HS-27A (cell line): ENCODE measurements around the gene WNT10A.
"Not testable (repeated sequence)": the region's sequence is repeated elsewhere in the genome, so short reads cannot be mapped to it uniquely, and the experiment has no call there.

ENCODE experiments used
- DNase-seq: peaks from one replicate; pipeline ENCODE4 v3.0.0-alpha.2; 2012; ENCODE audit warnings: low read depth, missing footprints

The WNT10A gene

DNA sequence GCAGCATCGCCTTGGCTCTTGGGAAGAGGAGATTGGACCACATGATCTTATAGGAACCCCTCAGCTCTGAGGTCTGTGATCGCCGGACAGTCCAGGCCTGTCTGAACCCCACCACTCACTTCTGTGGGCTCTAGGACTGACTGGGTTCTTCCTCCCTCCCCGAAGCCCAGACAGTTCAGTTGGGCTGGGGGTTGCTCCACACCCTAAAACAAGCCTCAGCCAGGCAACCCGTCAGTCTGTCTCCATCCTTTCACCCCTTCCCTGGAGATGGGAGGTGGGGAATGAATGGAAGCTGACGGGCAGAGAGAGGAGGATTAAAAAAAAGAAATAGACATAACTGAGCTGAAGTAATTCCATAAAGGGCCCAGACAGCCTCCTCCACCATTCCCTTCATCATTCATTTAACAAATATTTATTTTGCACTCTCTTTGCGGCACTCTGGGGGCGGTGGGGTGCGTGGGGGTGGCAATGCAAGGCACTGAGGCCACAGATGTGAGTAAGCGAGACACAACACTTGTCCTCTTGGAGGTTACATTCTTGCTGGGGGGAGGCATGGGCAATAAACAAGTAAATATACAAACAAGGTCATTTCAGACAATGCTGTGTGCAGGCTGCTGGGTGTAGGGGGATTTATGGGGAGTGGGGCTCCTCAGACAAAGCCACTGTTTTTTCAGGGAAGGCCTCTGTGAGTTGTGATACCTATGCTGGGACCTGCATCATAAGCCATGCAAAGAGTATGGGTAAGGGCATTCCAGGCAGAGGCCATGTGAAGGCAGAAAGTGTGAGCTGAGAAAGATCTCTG lies 12.9 kb downstream of the WNT10A start:
- DNase-seq = no peak

DNA sequence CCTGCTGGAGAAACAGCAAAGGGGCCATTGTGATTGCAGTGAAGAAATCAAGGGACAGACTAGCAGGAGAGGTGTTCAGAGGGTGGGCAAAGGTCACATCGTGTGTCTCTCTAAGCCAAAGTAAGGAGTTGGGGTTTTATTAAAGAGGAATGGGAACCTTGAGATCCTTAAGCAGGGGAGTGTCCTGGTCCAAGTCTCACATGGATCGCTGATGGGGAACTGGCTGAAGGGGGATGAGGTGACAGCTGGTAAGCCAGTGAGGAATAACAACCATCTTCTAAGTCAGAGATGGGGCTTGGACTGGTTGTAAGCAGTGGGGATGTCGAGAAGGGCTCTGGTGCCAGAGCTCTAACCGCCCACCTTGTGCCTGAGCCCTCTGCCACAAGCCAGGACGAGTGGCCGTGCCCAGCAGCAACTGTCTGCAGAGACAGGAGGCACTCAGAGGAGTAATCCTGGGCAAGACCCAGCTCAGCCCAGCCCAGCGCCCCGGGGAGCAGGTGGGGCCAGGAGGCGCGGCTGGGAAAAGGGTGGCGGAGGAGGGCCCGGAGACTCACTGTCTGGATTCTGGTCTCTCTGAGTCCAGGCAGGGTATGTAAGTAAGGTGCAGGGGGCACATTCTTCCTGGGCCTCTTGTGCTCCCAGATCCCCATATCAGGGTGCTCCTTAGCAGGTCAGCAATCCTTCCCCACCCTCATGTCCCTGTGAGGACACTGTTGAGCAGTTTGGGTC lies 13.7 kb downstream of the WNT10A start:
- DNase-seq = no peak

DNA sequence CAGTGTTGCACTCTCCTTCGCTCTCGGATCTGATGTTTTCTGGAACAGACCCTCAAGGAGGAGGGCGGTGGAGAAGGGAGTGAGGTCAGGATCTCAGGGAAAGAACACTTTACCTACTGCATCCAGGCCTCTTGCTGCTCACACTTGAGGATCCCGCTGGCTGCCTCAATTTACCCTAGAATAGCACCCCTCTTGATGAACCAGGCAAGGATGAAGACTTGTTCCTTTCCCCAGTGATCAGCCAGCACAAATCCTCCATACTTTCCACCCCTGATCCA lies 14.2 kb downstream of the WNT10A start:
- DNase-seq = no peak

DNA sequence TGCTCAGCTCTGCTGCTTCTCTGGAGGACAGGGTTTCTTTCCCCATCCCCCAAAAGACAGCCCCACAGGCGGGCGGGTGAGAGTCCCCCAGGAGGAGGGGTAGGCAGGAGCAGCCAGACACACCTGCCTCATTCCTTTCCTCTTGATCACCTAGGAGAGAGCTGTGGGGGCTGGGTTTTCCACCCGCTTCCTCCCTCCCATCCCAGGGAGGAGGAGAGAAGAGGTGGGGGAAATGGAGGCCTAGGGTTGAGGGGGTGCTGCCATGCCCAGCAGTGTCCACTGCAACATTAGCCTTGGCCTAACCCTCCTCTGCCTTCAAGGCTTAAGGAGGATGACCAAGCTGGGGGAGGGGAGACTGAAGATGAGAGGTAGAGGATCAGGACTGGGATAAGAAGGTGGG lies 14.7 kb downstream of the WNT10A start:
- DNase-seq = no peak

DNA sequence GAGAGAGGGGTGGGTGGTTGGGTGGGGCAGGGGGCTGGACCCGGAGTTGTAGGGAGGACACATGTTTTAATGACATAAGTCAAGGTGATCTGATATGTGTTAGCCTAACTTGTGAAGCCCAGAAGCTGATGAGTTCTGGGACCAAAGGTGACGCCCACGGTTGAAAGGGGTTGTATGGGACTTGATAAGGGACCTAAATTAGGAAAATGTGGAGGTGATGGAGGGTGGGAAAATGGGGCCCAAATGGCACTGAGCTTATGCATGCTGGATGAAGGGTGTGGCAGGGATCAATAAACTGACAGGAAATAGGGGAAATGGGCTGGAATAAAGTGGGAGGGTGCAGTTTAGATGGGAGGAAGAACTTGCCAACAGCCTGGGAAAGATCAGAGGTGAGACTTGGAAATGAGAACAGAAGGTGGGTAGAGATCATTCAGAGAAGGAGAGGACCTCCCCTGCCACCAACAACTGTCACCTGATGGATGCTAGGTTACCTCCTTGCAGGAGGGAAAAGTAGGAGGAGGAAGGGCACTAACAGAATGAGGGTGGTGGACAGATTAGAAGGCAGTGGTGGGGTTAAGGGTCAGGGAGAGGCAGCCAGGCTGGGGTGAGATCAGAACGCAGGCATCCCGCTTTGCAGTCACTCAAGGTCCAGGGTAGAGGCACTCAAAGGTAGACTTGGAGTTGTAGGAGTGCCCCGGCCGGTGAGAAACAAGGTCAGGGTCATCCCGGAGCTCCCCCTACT lies 15.3 kb downstream of the WNT10A start:
- no peak for DNase-seq

DNA sequence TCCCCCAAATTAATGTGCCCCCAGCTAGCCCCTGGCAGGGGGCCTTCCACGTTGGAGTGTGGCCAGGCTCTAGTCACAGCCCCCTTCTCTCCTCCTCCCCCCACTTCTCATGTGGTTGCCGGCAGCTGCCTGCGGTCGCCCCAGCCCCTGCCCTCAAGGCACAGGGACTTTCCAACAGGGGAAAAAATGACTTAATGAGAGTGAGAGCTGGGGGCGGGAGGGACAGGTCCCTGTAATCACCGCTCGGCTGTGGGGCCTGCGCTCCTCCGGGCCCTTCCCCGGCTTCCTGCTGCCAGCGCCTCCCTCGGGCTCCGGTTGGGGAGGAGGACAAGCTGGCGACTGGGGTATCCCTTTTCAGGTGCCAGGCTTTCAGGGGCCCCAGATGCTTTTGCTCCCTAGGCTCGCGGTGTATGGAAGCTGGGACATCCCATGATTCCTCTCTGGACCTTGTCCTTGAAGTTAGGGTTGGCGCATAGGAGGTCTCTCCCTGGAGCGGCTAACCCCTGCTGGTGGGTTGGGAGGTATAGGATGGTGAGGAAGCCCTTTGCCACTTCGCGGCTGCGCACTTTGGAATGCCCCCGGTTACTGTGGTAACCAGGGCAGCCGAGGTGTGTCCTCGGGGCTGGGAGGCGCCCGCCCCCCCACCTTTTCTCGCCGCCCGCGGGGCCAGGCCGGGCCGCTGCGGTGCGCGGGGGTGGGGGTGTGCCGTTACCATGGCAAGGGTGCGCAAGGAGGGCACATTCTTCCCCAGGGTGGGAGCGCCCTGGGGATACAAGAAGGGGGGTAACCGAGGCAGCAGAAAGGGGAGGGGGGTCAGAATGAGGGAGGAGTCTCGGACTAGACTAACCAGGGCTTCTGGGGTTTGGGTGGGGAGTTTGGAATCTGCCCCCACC lies 16.1 kb downstream of the WNT10A start:
- no peak for DNase-seq

DNA sequence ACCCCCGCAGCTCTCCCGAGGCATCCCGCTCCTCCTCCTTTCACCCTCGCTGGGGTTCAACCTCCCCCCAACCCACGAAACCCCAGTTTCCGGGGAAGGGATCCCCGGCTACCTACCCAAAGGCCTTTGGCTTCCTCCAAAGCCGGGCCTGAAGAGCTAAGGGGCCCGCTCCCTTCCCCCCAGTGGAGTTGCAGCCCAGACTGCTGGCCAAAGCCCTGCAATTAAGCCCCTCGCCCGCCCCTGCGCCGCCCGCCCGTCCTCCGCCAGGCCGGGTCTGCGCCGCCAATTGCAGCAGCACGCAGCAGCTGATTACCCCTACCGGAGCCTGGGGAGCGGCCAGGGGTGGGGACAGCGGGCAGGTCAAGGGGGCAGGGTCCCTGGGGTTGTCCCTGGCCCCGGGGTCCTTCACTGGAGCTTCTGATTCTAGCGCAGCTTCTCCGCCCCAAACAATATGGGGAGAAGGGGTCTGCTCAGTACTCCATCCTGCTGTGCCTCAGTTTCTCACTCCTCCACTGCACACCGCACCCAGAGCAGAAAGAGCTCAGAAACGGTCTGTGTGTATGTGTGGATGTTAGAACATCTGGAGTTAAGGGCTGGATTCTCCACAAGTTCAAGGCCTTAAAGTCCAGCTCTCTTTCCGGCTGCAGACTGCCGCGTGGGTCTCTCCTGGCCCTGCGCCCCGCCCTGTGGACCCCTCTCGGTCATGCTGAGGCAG lies 16.9 kb downstream of the WNT10A start:
- DNase-seq = no peak

DNA sequence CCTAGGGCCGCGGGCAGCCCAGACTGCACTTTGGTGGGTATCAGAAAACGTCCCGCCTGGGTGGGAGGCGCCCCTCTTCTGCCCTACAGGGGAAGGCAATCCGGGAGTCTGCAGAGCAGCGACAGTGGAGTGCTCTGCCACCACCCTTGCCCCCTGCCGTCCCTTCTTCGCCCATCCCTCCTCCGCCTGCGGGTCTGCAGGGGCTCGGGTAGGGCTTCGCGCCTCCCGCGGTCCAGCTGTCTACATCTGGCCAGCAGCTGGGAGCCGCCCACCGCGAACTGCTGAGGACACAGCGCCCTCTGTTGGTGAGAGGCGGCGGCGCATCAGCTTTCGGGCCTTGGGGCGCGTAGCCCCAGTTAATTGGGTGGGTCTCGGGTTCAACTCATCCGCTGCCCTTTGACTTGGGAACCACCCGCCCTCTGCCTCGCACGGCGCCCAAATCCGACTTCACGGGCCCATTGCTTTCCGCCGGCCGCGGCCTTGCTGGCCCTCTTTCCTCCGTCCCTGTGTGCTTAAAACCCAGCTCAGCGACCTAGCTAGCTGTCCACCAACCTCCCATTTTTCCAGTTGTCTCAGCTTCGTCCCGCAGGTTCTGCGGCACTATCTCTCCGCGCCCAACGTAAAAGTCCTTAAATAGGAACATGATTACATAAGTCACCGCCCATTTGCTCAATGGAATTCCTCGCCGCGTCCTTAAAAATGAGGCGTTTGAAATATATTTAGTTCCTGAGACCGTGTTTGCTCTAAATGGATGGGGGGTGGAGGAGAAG lies 17.6 kb downstream of the WNT10A start:
- DNase-seq = no peak

DNA sequence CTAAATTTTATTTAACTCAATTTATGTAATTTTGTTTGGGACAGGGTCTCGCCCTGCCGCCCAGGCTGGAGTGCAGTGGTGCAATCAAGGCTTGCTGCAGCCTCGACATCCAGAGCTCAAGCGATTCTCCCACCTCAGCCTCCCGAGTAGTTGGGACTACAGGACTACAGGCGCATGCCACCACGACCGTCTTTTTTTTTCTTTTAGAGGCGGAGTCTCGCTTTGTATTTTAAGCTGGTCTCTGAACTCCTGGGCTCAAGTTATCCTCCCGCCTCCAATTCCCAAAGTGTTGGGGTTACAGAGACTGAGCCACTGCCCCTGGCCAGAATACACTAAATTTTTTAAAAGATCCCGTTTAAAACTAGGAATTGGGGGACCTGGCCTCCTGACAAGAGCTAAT lies 18.5 kb downstream of the WNT10A start:
- DNase-seq = no peak

DNA sequence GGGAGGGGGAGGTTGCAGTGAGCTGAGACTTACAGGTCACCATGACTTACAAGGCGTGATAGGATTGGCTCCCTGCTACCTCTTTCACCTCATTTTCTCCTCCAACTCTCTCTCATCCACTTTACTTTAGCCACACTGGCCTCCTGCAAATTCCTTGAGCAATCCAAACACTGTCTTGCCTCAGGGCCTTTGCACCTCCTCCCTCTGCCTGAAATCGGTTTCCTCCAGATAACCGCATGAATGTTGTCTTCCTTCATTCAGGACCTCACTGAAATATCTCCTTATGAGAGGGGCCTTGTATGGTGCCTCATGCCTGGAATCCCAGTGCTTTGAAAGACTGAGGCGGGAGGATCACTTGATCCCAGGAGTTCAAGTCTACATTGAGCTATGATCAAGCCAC lies 21.8 kb downstream of the WNT10A start:
- DNase-seq = no peak

DNA sequence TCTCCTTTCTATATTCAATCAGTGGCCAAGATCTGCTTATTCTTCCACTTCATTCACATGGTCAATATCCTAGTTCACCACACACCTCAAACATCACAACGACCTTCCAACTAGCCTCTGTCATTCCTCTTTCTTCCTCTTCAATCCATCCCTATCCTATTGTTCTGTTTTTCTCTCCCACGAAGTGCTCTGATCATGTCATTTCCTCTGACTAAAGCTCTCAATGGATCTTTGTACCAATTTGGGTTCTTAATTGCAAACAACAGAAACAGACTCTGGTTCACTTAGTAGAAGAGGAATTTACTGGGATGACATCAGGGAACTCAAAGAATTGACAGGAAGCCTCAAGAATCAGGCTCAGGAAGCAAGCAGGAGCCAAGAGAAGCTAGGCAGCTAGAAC lies 23.5 kb downstream of the WNT10A start:
- DNase-seq = no peak

DNA sequence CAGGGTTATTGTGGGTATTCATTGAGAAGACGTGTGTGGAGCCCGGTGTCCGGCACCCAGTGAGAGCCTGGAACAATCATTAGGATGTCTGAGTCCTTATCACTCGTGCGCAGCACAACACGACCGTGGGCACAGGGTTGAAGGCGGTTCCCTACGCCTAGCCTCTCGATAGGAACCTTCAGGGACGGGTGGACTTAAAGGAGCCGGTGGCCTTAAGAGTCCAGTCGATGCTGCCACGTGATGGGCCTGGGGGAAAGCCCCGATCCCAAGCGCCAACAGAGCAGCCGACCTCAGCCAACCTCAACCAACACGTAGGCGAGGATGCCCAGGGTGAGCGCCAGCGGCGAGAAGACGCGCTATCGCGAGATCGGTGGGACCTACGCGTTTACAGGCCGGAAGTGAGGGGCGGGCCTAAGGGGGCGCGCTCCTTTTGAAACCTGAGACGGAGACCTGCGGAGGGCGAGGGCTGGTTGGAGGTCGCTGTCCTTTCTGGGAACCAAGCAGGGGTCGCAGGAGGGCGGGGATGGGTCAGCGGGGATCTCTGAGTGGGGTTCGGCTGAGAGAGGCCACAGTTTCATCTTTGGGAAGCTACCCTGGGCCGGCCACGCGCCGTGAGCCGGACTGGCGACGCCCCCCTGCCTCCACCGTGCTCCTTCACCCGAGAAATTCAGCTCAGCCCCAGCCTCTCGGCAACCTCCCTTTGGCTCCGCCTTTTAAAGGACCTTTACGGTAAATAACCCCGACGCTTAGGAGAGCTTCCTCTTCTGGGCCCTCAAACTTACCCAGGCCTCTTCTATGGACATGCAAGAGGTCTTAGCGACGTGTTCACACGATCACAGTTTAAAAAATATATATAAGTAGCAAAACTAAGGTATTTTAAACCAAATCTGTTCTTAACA lies 28.3 kb downstream of the WNT10A start:
- no peak for DNase-seq

DNA sequence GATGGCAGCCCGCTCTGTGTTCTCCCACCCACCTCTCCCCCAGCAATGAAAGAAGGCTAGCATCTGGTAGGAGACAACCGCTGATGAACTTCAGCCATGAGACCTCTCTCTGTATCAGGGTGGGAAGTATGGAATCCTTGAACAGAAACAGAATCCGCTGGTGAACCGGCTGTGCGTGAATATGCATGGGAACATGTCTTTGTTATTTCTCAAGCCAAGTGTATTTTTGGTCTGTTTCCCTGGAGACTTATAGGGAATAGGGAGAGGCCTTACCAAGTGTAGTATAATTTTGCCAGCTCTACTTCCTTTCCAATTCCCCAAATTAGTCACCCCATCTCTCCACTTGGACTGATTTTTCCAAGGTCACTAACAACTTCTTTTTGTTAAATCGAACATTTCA lies 30.1 kb downstream of the WNT10A start:
- no peak for DNase-seq

DNA sequence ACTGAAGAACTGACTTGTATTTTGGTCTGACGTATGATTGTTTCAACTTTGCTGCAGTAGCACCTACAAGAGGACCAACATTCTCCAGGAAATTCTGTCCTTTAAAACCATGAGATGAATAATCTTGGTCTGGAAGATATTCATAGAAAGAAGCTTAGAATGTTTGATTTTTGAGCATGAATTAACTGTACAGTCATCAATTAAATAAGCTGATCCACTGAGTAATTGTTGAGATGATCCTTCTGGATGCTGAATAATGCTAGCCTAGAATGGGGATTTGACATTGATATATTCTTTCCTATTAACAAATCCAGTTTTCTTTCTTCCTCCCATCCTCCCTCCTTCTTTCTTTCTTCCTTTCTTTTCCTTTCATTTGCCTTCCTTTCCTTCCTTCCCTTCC lies 39.9 kb downstream of the WNT10A start:
- no peak for DNase-seq

DNA sequence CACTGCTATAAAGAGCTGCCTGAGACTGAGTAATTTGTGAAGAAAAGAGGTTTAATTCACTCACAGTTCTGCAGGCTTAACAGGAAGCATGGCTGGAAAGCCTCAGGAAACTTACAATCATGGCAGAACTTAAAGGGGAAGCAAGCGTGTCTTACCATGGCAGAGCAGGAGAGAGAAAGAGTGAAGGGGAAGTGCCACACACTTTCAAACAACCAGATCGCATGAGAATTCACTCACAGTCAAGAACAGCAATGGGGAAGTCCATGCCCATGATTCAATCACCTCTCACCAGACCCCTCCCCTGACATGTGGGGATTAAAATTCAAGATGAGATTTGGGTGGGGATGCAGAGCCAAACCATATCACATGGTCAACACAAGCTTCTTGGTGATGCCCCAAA lies 44.1 kb downstream of the WNT10A start:
- DNase-seq = no peak

DNA sequence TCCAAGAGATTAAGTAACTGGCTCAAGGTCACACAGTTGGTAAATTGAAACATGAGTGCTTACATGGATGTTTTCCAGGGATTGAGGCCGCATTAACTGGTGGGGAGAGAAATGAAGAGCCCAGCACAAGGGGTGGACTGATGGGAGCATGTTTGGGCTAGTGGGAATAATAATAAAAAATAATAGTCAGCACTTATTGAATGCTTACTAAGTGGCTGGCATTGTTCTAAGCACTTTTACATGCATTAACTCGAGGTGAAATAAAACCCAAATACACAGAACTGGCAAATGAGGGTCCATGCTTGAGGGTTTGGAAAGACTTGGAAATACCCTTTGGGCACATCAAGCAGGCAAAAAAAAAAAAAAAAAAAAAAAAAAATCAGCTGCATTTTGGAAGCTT lies 44.8 kb downstream of the WNT10A start:
- no peak for DNase-seq

DNA sequence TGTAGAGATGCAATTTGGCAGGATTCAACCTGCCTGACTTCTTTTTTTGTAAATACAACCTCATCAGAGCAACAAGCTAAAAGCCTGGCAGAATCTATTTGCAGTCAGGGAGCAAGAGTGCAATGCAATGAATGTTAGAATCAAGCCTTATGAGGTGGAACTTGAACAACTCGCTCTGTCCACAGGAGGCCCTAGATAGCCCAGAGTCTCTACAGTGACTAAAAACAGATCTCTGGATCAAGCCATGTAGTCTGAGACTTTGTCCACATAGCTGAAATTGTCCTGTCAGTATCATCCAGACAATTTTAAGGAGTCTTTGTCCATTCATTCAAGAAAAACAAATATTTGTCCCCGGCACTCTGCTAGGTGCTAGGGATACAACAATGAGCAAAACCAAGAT lies 46.8 kb downstream of the WNT10A start:
- DNase-seq = no peak

DNA sequence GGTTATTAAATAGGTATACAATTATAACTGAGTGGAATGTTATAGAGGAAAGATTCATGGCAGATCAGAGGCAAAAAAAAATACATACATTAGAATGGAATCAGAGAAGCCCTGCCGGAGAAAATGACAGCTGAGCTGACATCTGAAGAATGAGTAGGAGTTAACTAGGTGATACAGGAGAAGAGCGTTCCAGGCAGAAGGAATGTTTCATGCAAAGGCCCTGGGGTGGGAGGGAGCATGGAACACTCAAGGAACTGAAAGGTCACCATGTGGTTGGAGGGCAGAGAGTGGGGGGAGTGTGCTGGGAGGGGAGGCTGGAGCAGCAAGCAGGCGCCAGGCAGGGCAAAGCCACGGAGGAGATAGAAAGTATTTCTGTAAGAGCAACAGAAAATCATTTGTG lies 47.2 kb downstream of the WNT10A start:
- no peak for DNase-seq

DNA sequence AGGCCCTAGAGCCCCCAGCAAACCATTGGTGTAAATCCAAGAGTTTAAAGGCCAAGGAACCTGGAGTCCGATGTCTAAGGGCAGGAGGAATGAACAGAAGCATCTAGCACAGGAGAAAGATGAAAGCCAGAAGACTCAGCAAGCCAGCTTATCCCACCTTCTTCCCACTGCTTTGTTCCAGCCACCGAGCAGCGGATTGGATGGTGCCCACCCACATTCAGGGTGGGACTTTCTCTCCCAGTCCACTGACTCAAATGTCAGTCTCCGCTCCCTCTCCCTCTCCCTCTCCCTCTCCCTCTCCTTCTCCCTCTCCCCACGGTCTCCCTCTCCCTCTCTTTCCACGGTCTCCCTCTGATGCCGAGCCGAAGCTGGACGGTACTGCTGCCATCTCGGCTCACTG lies 49.8 kb downstream of the WNT10A start:
- not testable (repeated sequence) for DNase-seq

DNA sequence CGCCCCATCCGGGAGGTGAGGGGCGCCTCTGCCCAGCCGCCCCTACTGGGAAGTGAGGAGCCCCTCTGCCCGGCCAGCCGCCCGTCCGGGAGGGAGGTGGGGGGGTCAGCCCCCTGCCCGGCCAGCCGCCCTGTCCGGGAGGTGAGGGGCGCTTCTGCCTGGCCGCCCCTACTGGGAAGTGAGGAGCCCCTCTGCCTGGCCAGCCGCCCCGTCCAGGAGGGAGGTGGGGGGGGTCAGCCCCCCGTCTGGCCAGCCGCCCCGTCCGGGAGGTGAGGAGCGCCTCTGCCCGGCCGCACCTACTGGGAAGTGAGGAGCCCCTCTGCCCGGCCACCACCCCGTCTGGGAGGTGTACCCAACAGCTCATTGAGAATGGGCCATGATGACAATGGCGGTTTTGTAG lies 51.1 kb downstream of the WNT10A start:
- DNase-seq = not testable (repeated sequence)
